ENCODE results near the gene DNAJB13. TPM values are rescaled to one million over a fixed set of nuclear protein-coding genes. Genes with fewer than 3 reads are reported as not detected.

DNAJB13 gene
- total and polyA plus RNA-seq, 12 donors: not detected

GRCh38 chr11:73978576-73979086 lies 27.8 kb downstream of the DNAJB13 start:
- Histone ChIP-seq H3K9me3 (no peaks in the 10 kb centered on the region), H3K27me3 (no peaks in the 10 kb centered on the region), H3K36me3 (peaks cover 0 to 69% (median 6%) of the 10 kb centered on the region in 9 donors), H3K4me1 (peaks cover 0 to 79% (median 14%) of the 10 kb centered on the region in 9 donors), H3K4me3 (peak overlapping the region in 1 of 10 donors; percentile 68), H3K27ac (peak overlapping the region in 1 of 10 donors; percentile 94)
- DNase-seq (no peak), ATAC-seq (no peak)
- intact Hi-C loops (cut with DNase I): loop anchor here in 1 of 10 donors (10.0 kb wide), 1 partner anchor 46 kb away; no protein-coding TSS in a partner anchor
- TF ChIP-seq CTCF (IDR thresholded peaks at IDR 0.05): no peak
- 94 to 98% methylated on average over 3 of the region's 3 CpGs for WGBS, 2 donors

GRCh38 chr11:73980001-73980961 lies 29.5 kb downstream of the DNAJB13 start:
- H3K4me3 ChIP-seq: peak overlapping the region in 6 of 10 donors; percentile 3 to 69 (median 38)
- no peaks in the 10 kb centered on the region for H3K9me3 ChIP-seq
- ATAC-seq: no peak
- H3K36me3 ChIP-seq: peaks cover 0 to 57% (median 6%) of the 10 kb centered on the region in 9 donors
- TF ChIP-seq CTCF (IDR thresholded peaks at IDR 0.05): no peak
- no peaks in the 10 kb centered on the region for H3K27me3 ChIP-seq
- peak overlapping the region in 3 of 10 donors; percentile 13 to 94 (median 22) for H3K27ac ChIP-seq
- peaks cover 0 to 74% (median 15%) of the 10 kb centered on the region in 9 donors for H3K4me1 ChIP-seq
- WGBS, 2 donors: 72 to 73% methylated on average over 6 of the region's 6 CpGs
- peak in 1 of 2 donors; percentile 22 for DNase-seq
- intact Hi-C loops (cut with DNase I): loop anchor here in 3 of 10 donors (5.0 to 10.0 kb wide), 2 partner anchors 37 to 195 kb away; partner anchors contain the start of genes C2CD3 (in 1 of the 3) and PPME1 (in 1 of the 3)

- H3K27me3 ChIP-seq: no peaks in the 10 kb centered on the region
- no peaks in the 10 kb centered on the region for H3K9me3 ChIP-seq
- WGBS, 2 donors: 87 to 90% methylated on average over 13 of the region's 13 CpGs
- peaks cover 0 to 70% (median 15%) of the 10 kb centered on the region in 9 donors for H3K4me1 ChIP-seq
- H3K4me3 ChIP-seq: peak overlapping the region in 7 of 10 donors; percentile 13 to 70 (median 64)
- no peak for TF ChIP-seq CTCF (IDR thresholded peaks at IDR 0.05)
- peaks cover 0 to 48% (median 6%) of the 10 kb centered on the region in 9 donors for H3K36me3 ChIP-seq
- ATAC-seq: no peak
- no peak for DNase-seq
- intact Hi-C loops (cut with DNase I): loop anchor here in 3 of 10 donors (5.0 to 10.0 kb wide), 2 partner anchors 36 to 194 kb away; partner anchors contain the start of genes C2CD3 (in 1 of the 3) and PPME1 (in 1 of the 3)
- peak overlapping the region in 4 of 10 donors; percentile 22 to 94 (median 70) for H3K27ac ChIP-seq
These were observed 30.4 kb downstream of the DNAJB13 start for GRCh38 chr11:73981051-73981805.
